Fibroblast of peridontal ligament (primary cell): ENCODE data around the gene MAP3K7.
"Not testable (repeated sequence)": the region's sequence is repeated elsewhere in the genome, so short reads cannot be mapped to it uniquely, and the experiment has no call there.

ENCODE experiments used
- DNase-seq: peaks from one replicate; pipeline ENCODE4 v3.0.0-alpha.2; 2010; ENCODE audit errors: extremely low read depth

Gene MAP3K7

GRCh38 chr6:90578894-90579549 is 7.8 kb downstream of the MAP3K7 start:
- no peak for DNase-seq

- DNase-seq: no peak
Measured at GRCh38 chr6:90575267-90575666, 11.6 kb downstream of the MAP3K7 start.

GRCh38 chr6:90574610-90575009 is 12.3 kb downstream of the MAP3K7 start:
- peak; percentile 53 for DNase-seq

- no peak for DNase-seq
Measured at GRCh38 chr6:90573624-90574023, 13.2 kb downstream of the MAP3K7 start.

GRCh38 chr6:90572856-90573255 is 14.0 kb downstream of the MAP3K7 start:
- no peak for DNase-seq

- DNase-seq: no peak
Measured at GRCh38 chr6:90569223-90569622, 17.6 kb downstream of the MAP3K7 start.

- DNase-seq: not testable (repeated sequence)
Measured at GRCh38 chr6:90567682-90568081, 19.2 kb downstream of the MAP3K7 start.

- not testable (repeated sequence) for DNase-seq
Measured at GRCh38 chr6:90562341-90562740, 24.5 kb downstream of the MAP3K7 start.

- no peak for DNase-seq
Measured at GRCh38 chr6:90559931-90560330, 26.9 kb downstream of the MAP3K7 start.

- no peak for DNase-seq
Measured at GRCh38 chr6:90557006-90557405, 29.9 kb downstream of the MAP3K7 start.

- no peak for DNase-seq
Measured at GRCh38 chr6:90547991-90548390, 38.9 kb downstream of the MAP3K7 start.

- DNase-seq: no peak
Measured at GRCh38 chr6:90547079-90547478, 39.8 kb downstream of the MAP3K7 start.

GRCh38 chr6:90545448-90545847 is 41.4 kb downstream of the MAP3K7 start:
- DNase-seq: no peak

GRCh38 chr6:90544741-90545140 is 42.1 kb downstream of the MAP3K7 start:
- no peak for DNase-seq

GRCh38 chr6:90544081-90544480 is 42.8 kb downstream of the MAP3K7 start:
- no peak for DNase-seq

- no peak for DNase-seq
Measured at GRCh38 chr6:90541221-90541620, 45.7 kb downstream of the MAP3K7 start.

GRCh38 chr6:90538278-90539046 is 48.4 kb downstream of the MAP3K7 start:
- DNase-seq: peak; percentile 8

GRCh38 chr6:90537723-90538258 is 49.1 kb downstream of the MAP3K7 start:
- DNase-seq: no peak

GRCh38 chr6:90537027-90537426 is 49.8 kb downstream of the MAP3K7 start:
- peak; percentile 16 for DNase-seq

GRCh38 chr6:90536520-90536919 is 50.4 kb downstream of the MAP3K7 start:
- no peak for DNase-seq

- DNase-seq: no peak
Measured at GRCh38 chr6:90534337-90535025, 52.4 kb downstream of the MAP3K7 start.

GRCh38 chr6:90533615-90534336 is 53.1 kb downstream of the MAP3K7 start:
- no peak for DNase-seq
